HG03457 (cell line): ENCODE measurements around the gene BBS9.
"Not testable (repeated sequence)": the region's sequence is repeated elsewhere in the genome, so short reads cannot be mapped to it uniquely, and the experiment has no call there.

Experiments
- ATAC-seq: cut with Tn5 transposase; IDR thresholded peaks from one replicate; pipeline ENCODE4 v1.9.1; 2021; ENCODE audit warnings: moderate number of reproducible peaks; ENCODE audit not compliant: unreplicated experiment

The BBS9 gene

GRCh38 chr7:33477719-33478480, 348.5 kb downstream of the BBS9 start:
- ATAC-seq = no peak

- not testable (repeated sequence) for ATAC-seq
Measured at GRCh38 chr7:33484476-33484875, 355.1 kb downstream of the BBS9 start.

- no peak for ATAC-seq
Measured at GRCh38 chr7:33485747-33486493, 356.6 kb downstream of the BBS9 start.

- no peak for ATAC-seq
Measured at GRCh38 chr7:33486633-33487032, 357.3 kb downstream of the BBS9 start.

GRCh38 chr7:33487998-33488682, 358.8 kb downstream of the BBS9 start:
- ATAC-seq = no peak

GRCh38 chr7:33494474-33494873, 365.1 kb downstream of the BBS9 start:
- ATAC-seq = no peak

- no peak for ATAC-seq
Measured at GRCh38 chr7:33495207-33495606, 365.8 kb downstream of the BBS9 start.

- no peak for ATAC-seq
Measured at GRCh38 chr7:33497051-33497450, 367.7 kb downstream of the BBS9 start.

- no peak for ATAC-seq
Measured at GRCh38 chr7:33500703-33501701, 371.6 kb downstream of the BBS9 start.

- ATAC-seq = no peak
Measured at GRCh38 chr7:33503014-33503413, 373.6 kb downstream of the BBS9 start.

GRCh38 chr7:33503736-33504135, 374.4 kb downstream of the BBS9 start:
- ATAC-seq = no peak

GRCh38 chr7:33504266-33504665, 374.9 kb downstream of the BBS9 start:
- no peak for ATAC-seq

GRCh38 chr7:33509206-33509605, 379.8 kb downstream of the BBS9 start:
- ATAC-seq = no peak

GRCh38 chr7:33511778-33512177, 382.4 kb downstream of the BBS9 start:
- no peak for ATAC-seq

GRCh38 chr7:33516568-33516967, 387.2 kb downstream of the BBS9 start:
- ATAC-seq = no peak

- no peak for ATAC-seq
Measured at GRCh38 chr7:33517191-33517590, 387.8 kb downstream of the BBS9 start.

- not testable (repeated sequence) for ATAC-seq
Measured at GRCh38 chr7:33527008-33527407, 397.6 kb downstream of the BBS9 start.

- not testable (repeated sequence) for ATAC-seq
Measured at GRCh38 chr7:33527613-33528012, 398.2 kb downstream of the BBS9 start.

GRCh38 chr7:33529070-33529469, 399.7 kb downstream of the BBS9 start:
- ATAC-seq = no peak

- no peak for ATAC-seq
Measured at GRCh38 chr7:33530664-33531063, 401.3 kb downstream of the BBS9 start.

- ATAC-seq = no peak
Measured at GRCh38 chr7:33531888-33532287, 402.5 kb downstream of the BBS9 start.
